Gastroesophageal sphincter (tissue), 3 donors: ENCODE data around the gene ATG7.

Source experiments
- EP300 ChIP-seq: sonication (generic); formaldehyde crosslinking; IDR thresholded peaks from one replicate; pipeline ENCODE4 v1.6.1; 2017; ENCODE audit warnings: antibody characterized with exemption, mild to moderate bottlenecking
- POLR2A ChIP-seq, 2 donors: fragments of 450-650 bp; IDR thresholded peaks; one replicate each; pipeline ENCODE4 v1.6.1; 2017; ENCODE audit warnings: antibody characterized with exemption in 2 of 2, mild to moderate bottlenecking in 2 of 2, moderate library complexity in 1 of 2
- POLR2AphosphoS5 ChIP-seq: sonication (generic); formaldehyde crosslinking; IDR thresholded peaks from one replicate; pipeline ENCODE4 v1.6.1; 2017; ENCODE audit warnings: antibody characterized with exemption
- TF ChIP-seq, protein P1 (sequence below), 4 experiments: fragments of 200-600 bp in 2 of 4; fragments of 450-650 bp in 2 of 4; sonication (generic) in 1 of 4; IDR thresholded peaks; one replicate each; pipeline ENCODE4 v1.5.1; 2017 to 2019; ENCODE audit warnings: antibody characterized with exemption in 4 of 4, mild to moderate bottlenecking in 2 of 4, moderate library complexity in 2 of 4

DNA sequence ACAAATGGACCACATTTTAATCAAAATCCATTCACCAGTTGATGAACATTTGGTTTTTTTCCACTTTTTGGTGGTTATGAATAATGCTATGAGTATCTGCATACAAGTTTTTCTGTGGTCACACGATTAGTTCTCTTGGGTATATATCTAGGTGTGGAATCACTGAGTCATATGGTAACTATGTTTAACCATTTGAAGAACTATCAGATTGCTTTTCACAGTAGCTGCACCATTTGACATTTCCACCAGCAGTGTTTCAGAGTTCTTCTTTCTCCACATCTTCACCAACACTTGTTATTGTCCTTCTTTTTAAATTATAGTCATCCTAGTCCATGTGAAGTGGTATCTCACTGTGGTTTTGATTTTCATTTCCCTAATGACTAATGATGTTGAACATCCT lies 33.3 kb upstream of the ATG7 start:
- no peak for TF ChIP-seq EP300
- TF ChIP-seq, protein P1, sequence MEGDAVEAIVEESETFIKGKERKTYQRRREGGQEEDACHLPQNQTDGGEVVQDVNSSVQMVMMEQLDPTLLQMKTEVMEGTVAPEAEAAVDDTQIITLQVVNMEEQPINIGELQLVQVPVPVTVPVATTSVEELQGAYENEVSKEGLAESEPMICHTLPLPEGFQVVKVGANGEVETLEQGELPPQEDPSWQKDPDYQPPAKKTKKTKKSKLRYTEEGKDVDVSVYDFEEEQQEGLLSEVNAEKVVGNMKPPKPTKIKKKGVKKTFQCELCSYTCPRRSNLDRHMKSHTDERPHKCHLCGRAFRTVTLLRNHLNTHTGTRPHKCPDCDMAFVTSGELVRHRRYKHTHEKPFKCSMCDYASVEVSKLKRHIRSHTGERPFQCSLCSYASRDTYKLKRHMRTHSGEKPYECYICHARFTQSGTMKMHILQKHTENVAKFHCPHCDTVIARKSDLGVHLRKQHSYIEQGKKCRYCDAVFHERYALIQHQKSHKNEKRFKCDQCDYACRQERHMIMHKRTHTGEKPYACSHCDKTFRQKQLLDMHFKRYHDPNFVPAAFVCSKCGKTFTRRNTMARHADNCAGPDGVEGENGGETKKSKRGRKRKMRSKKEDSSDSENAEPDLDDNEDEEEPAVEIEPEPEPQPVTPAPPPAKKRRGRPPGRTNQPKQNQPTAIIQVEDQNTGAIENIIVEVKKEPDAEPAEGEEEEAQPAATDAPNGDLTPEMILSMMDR (IDR thresholded peaks at IDR 0.05), result no peak
- TF ChIP-seq POLR2AphosphoS5, result no peak
- TF ChIP-seq POLR2A (IDR thresholded peaks at IDR 0.05), result no peak
